ENCODE data around the gene PIK3R2. TPM values are rescaled to one million over a fixed set of nuclear protein-coding genes. Genes with fewer than 3 reads are reported as not detected.

The PIK3R2 gene
- total and polyA plus RNA-seq, 7 donors, result 1.8 to 18.0 (median 7.9) TPM

DNA sequence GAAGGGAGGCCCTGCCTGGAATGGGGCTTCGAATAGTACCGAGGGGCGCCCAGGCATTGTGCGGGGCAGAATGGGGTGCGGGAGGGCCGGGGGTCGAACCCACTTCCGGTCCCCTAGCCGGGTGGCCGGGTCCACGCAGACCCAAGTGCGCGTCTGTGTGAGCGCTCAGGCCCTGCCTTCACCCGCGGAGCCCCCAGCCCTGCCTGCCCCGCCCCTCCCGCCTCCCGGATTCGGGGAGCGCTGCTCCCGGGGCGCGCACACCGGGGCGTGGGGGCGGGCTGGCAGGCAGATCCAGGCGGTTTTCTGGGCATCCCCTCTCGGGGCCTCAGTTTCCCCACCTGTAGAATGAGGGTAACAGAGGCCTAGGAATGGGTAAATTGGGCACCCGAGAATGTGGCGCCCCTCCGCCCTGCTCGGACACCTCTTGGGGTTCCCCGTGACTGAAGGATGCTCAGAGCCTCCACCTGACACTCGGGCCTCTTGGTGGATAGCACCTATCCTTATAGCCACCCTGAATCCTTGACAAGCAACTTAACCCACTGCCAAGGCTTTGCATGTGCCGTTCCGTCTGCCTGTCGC, 682 bp downstream of the PIK3R2 start:
- intact Hi-C loops (cut with DNase I), result loop anchor here (2.0 to 5.0 kb wide), 2 partner anchors 35 to 39 kb away; partner anchors contain the start of gene MPV17L2
- Histone ChIP-seq H3K4me3 (peak overlapping the region; percentile 77 to 94 (median 85)), H3K9me3 (no peaks in the 10 kb centered on the region), H3K27me3 (no peaks in the 10 kb centered on the region), H3K4me1 (peaks cover 0 to 56% (median 48%) of the 10 kb centered on the region in 4 donors), H3K27ac (peak overlapping the region; percentile 87 to 98 (median 95)), H3K36me3 (peaks cover 0 to 8% (median 6%) of the 10 kb centered on the region in 4 donors)
- no peak for TF ChIP-seq EP300 (IDR thresholded peaks at IDR 0.05)
- no peak for TF ChIP-seq POLR2A (IDR thresholded peaks at IDR 0.05)
- TF ChIP-seq POLR2AphosphoS5 (IDR thresholded peaks at IDR 0.05), result no peak
- no peak for TF ChIP-seq CTCF (IDR thresholded peaks at IDR 0.05)
- DNase-seq, result no peak
- 1 to 4% methylated on average over 38 of the region's 38 CpGs for WGBS, 2 donors

DNA sequence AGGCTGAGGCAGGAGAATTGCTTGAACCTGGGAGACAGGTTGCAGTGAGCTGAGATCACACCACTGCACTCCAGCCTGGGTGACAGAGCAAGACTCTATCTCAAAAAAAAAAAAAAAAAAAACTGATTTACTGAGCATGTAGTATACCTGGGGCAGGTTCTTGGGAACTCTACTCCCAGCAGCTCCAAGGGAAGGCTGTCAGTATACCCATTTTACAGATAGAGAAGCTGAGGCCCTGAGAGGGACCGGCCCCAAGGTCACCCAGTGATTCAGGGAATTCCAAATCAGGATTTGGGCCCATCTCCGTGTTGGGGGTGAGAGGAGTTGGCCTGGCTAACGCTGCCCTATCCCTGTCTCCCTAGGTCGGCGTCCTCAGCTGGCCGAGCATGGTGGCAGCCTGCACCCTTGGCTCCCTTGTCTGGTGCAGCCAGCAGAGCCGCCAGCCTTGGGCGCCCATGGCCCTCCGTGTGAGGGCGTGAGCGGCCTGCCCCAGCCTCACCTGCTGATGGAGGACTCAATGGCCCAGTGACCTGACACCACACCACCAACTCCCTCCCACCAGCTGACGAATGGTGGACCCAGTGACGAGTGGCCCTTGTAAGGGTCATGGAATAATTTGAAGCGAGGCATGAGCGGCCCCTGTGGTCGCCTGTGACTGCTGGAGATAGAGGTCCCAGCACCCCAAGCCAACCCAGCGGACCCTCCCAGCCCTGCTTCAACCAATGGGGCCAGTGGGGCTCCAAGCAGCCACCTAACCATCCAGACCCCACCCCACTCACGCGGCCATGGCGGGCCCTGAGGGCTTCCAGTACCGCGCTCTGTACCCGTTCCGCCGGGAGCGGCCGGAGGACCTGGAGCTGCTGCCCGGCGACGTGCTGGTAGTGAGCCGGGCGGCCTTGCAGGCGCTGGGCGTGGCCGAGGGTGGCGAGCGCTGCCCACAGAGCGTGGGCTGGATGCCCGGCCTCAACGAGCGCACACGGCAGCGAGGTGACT, 2.4 kb downstream of the PIK3R2 start:
- H3K36me3 ChIP-seq, result peaks cover 0 to 8% (median 6%) of the 10 kb centered on the region in 4 donors
- TF ChIP-seq CTCF (IDR thresholded peaks at IDR 0.05), result no peak
- no peak for TF ChIP-seq EP300 (IDR thresholded peaks at IDR 0.05)
- DNase-seq, result no peak
- WGBS, 2 donors, result 47 to 90% methylated on average over 43 of the region's 43 CpGs
- no peaks in the 10 kb centered on the region for H3K27me3 ChIP-seq
- H3K9me3 ChIP-seq, result no peaks in the 10 kb centered on the region
- H3K4me1 ChIP-seq, result peaks cover 0 to 57% (median 50%) of the 10 kb centered on the region in 4 donors
- no peak overlapping the region for H3K4me3 ChIP-seq
- peak overlapping the region in 3 of 4 donors; percentile 69 to 97 (median 83) for H3K27ac ChIP-seq
- intact Hi-C loops (cut with DNase I), result no loop called here

- no peak for DNase-seq
Observed at GRCh38 chr19:18156268-18156667, 3.3 kb downstream of the PIK3R2 start.

More at GRCh38 chr19:18156268-18156667, 3.3 kb downstream of the PIK3R2 start:
- H3K27ac ChIP-seq, result peak overlapping the region; percentile 67 to 83 (median 75)
- peaks cover 0 to 64% (median 58%) of the 10 kb centered on the region in 4 donors for H3K4me1 ChIP-seq
- TF ChIP-seq EP300 (IDR thresholded peaks at IDR 0.05) (no peak), CTCF (IDR thresholded peaks at IDR 0.05) (no peak), POLR2A (IDR thresholded peaks at IDR 0.05) (no peak), POLR2AphosphoS5 (IDR thresholded peaks at IDR 0.05) (no peak)
- intact Hi-C loops (cut with DNase I), result no loop called here
- WGBS, 2 donors, result 85 to 93% methylated on average over 6 of the region's 6 CpGs
- H3K27me3 ChIP-seq, result no peaks in the 10 kb centered on the region
- H3K36me3 ChIP-seq, result peaks cover 0 to 8% (median 6%) of the 10 kb centered on the region in 4 donors
- no peaks in the 10 kb centered on the region for H3K9me3 ChIP-seq
- H3K4me3 ChIP-seq, result no peak overlapping the region

All from sigmoid colon (tissue), 7 donors.